SW 1271 (cell line): Measurements from ENCODE around the gene GALNT13.

Source experiments
- DNase-seq, 2 experiments: peaks; one replicate each; lab custom pipeline; 2025; lab: John Stamatoyannopoulos, UW

GALNT13 gene

DNA sequence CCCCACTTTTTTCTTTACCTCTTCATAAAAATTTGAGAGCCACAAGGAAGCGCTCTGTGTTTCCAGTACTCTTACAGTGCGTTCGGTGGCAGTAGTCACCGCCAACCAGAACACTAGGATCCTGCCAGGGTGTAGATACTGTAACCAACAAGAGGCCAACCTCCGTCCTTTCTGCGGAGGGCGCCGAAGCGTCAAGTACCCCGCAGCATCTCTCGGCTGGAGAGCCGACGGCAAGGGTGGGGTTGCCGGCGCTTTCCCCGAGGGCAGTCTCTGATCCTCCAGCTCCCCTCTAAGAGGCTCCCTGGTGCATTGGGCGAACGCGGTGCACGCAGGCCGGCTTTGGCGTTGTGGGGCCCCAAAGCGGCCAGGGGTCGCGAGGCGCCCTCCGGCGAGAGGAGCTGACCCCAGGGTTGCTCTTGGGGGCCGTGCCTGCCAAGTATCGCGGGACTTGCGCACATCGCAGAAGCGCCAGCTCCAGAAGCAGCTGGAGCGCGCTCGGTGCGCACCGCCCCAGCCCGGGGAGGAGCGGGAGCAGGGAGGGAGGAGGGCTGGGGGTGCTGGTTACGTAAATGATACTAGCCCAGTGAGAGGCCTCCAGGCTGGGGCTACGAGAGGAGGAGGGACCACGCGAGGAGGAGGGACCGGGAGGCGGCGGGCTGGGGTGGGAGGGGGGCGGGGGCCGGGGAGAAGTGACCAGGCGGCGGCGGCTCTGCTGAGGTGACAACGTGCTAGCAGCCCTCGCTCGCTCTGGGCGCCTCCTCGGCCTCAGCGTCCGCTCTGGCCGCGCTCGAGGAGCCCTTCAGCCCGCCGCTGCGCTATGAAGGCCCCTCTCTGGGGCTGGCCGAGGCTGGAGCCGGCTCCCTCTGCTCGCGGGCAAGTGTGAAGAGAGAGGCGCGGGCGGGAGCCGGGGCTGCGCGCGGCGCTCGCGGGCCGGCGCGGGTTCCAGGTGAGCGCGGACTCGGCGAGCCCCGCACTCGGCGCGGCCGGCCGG, at the start of gene GALNT13:
TSS of gene GALNT13 (plus strand) at position 692 of the 991 bp plus-strand sequence.
- peak; percentile 84 to 91 for DNase-seq

DNA sequence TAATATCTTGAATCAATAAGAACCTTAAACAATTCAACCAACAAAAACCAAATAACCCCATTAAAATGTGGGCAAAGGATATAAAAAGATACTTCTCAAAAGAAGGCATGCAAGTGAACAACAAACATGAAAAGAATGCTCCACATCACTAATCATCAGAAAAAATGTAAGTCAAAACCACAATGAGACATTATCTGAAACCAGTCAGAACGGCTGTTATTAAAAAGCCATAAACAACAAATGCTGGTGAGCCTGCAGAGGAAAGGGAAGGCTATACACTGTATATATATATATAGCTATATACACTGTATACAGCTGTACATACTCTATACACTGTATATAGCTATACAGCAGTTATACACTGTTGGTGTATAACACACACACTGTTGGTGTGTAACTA, 47.8 kb upstream of the GALNT13 start:
- DNase-seq = peak in 1 of 2 experiments; percentile 24

DNA sequence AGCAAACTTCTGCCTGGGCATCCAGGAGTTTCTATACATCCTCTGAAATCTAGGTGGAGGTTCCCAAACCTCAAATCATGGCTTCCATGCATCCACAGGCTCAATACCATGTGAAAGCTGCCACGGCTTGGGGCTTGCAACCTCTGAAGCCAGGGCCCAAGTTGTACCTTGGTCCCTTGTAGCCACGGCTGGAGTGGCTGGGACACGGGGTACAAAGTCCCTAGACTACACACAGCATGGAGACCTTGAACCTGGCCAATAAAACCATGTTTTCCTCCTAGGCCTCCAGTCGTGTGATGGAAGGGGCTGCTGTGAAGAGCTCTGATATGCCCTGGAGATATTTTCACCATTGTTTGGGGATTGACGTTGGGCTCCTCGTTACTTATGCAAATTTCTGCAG, 43.4 kb upstream of the GALNT13 start:
- no peak for DNase-seq

DNA sequence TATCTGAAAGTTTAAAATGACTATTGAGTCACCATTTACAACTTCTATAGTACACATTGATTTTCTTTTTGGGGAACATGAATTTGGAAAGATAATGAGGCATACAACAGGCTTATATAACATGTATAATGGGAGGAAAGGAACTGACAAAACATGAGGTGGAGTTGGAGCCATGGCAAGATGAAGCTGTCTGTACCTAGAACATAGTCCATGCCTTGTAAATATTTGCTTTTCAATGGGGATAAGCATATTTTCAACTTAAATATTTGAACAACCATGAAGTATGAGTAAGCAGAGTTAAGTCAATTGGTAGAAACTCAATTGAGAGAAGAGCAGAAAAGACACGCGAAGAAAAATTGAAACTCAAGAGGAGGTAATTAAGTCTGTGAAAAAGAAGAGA, 37.1 kb upstream of the GALNT13 start:
- DNase-seq = no peak

DNA sequence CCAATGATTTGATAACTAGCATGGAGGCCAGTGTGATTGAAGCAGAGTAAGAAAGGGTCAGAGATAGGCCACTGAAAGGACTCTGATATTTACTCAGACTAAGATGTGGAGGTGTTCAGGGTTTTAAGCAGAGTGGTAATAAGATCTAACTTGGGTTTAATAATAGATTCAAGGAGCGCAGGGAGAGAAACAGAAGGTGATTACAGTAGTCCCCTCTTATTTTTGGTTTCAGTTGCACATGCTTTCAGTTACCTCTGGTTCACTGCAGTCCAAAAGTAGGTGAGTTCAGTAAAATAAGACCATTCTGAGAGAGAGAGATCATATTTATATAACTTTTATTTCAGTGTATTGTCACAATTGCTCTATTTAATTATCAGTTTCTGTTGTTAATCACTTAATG, 13.5 kb upstream of the GALNT13 start:
- no peak for DNase-seq

DNA sequence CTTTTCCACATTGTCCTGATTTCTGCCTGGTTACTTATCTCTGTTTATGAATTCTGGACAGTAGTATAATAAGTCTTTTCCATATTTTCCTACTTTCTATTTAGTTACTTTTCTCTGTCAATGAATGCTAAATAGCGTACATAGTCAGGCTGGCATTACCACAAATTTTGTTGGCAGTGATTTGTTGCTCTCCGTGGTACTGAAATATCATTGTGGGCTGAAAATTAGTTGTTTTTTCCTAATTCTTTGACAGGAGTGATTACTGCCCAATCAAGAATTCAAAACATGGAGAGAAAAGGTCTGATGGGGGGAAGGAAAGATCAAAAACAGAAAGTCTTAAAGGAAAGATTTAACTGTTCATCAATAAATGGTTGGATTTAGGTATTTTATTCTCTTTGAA, 7.7 kb upstream of the GALNT13 start:
- DNase-seq = no peak

DNA sequence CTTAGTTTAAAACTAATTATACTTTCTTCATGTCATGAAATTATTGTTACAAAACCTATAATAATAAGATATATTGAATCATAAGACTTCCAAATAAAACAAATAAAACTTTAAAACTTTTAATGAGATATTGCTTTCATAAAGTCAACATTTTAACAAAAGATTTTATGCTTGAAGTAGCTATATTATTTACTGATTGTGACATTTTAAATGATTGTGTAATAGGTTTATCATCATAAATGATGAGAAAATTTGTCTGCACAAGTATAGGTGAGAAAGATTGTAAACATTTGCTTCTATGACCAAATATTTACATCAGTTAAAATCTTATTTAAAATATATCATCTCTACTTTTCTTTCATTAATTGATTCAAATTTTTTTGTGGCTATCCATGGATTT, 5.1 kb upstream of the GALNT13 start:
- DNase-seq = no peak

DNA sequence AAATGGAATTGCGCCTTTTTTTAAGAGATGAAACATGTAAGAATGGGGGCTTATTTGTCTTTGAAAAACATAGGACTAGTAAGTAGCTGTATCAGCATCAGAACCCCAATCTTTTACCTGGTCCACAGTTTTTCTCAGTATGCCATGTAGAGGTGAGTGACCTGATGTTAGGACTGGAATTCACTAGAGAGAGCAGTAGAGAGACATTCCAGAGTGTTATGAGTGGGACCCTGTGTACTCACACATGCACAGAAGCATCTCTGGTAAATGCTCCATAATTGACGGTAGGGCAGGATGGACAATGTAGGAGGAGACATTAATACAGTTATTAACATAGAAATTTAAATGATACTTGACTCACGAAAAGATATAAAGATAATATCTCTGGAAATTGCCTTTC, 1.4 kb upstream of the GALNT13 start:
- peak in 1 of 2 experiments; percentile 43 for DNase-seq

DNA sequence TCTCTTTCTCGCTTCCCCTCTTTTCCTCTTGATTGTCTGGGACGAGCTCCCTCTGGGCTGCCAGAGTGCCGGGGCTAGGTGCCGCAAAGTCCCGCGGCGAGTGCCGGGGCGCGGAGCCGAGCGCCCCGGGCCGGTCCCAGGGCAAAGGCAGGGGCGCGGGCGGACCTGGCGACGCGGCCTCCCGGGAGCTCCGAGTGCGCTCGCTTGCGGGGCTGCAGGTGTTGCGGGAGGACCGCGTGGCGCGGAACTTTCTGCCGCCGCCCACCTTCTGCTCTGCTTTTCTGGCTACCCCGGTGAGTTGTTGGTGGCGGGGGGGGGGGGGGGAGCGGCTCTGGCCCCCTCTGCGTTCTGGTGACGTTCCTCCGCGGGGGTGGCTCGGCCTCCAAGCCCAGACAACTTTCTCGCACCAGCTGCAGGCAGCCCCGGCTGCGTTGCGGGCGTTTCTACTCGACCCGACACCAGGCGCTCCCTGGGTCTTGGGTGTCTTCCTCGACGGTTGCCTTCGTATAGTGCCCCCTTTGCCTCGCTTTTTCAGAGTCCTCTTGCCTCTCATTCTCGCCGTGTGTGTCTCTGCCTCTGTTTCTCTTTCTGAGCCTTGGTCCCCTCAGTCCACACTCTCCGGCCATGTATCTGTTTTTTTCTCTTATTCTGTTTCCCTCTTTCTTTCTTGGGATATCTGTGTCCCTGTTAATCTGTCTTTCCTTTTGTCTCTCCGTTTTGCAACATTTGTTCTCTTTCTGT, 759 bp downstream of the GALNT13 start:
- DNase-seq = no peak

DNA sequence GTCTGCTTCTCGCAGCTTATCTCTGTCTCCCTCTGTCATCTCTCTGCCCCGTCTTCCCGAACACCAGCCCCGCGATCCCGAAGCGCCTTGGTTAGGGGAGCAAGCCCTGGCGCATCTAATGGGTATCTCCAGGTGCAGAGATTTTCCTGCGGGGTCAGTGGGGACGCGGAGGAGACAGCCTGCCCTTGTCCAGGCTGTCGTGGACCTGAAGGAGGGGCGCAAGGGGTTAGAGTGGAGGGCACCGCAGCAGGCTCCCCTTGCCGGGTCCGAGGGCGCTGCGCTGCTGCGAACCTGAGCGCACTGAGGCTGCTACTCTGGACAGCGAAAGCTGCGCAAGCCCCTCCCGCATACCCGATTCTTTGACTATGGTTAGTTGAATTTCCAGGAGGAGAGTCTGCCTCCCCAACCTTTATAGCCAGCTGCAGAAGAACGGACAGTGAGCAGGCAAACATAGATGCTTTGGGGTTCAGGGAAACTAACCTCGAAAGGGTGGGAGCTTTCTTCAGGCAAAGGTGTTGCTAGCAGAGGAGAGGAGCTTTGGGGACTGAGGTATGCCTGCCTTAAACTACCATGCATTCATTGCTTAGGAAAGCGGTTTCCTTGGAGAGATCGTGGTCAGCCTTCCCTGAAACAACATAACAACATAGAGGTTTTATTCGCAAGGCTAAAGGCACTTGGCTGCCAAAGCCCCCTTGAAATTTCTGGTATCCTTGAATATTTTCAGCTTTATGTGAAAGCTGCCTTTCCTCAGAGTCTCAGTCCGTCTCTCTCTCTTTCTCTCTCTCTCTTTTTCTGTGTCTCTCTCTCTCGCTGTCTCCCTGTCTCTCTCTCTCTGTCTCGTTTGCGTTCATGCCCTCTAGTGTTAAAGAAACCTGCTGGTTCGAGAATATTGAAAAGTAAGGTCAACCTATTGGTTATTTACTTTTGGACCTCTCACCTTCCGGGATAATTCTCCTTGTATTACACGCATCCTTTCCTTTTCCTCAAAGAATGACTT, 1.6 kb downstream of the GALNT13 start:
- no peak for DNase-seq

DNA sequence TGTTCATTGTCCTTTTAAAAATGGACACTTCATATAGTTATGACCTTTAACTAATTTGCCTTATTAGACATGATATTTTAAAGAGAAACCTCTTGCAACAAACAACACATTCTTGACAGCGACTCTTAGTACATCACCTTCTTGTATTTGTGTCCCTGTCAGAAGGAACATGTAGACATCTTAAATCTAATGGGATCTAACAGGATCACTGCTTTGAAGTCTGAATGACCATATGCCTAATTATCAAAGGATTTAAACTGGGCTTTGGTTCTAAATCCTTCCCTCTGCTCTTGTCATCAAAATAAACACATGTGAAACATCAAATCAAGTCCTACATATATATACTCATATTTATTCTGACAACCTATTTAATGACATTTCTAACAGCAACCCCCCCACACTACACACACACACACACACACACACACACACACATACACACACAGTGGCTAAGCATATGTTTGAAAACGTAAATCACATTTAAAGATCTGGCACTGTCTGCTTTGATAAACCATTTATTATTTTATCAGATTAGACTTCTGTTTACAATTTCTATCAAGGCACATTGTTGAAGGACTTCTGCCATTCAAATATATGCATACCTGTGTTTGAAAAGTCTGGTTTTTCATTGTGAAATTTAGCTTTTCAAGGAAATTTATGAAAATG, 4.2 kb downstream of the GALNT13 start:
- DNase-seq = no peak

DNA sequence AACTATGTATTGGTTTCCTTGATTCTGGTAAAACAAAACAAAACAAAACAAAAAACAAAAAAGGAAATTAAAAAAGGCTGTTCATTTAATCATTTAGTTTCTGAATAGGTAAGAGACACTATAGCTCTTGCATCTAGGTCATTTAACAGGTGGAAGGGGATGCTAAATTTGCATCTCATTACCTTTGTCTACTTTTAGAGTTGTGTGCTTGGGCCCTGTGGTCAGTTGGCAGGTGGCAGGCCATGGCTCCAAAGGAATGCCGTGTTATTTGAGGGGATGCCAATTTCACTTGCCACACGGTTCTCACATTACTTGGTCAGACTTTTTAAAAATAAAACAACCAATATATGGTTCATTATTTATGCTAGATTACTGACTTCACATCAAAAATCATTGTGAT, 9.2 kb downstream of the GALNT13 start:
- DNase-seq = no peak

DNA sequence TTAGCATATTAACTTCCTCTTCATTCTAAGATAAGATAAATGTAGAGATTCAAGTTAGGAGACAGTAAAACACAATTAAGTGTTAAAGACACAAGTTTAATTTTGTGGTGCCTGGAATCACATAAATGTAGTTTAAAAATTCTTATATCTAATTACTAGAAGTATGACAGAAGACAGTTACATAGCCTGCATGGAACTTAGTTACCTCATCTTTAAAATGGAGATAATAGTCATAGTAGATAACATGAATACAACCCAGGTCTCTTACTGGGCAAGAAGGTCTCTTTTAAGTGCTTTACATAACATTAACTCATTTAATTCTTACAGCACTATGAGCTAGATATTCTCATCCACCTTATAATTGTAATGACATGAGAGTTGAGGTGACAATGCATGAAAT, 15.1 kb downstream of the GALNT13 start:
- no peak for DNase-seq

DNA sequence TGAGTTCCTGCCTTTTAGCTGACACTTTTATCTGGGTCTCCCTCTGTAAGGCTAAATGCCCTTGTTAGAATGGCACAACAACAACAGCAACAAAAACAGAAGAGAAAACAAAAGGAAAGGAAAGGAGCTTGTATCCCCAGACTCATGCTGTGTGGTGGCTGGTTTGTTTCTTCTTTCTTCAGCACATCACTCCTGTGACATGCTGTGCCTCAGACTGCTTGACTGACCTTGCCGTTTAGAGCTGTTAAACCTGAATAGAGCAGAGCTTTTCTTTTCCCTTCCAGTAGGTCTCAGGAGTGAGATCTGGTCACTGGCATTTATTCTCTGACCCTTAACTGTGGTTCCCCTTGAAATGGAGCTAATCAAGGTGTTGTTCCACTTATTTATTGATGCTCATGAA, 18.9 kb downstream of the GALNT13 start:
- no peak for DNase-seq

DNA sequence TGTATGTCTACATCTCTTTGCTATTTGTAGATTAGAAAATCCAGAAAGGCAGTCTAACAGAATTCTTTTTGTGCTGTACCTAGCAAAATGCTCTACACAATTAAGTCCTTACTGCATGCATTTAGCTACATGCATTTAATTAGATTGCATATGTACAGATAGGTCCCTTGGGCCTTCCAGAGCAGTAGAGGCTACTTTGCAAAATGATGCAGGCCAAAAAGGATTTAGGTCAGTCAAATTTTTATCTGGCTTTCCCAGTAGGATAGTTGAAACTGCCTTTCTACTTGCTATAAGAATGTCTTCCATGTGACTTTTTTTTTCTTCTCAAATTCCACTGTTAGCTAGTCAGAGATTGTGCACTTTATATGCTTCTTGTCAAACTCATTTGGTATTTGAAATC, 19.3 kb downstream of the GALNT13 start:
- no peak for DNase-seq

DNA sequence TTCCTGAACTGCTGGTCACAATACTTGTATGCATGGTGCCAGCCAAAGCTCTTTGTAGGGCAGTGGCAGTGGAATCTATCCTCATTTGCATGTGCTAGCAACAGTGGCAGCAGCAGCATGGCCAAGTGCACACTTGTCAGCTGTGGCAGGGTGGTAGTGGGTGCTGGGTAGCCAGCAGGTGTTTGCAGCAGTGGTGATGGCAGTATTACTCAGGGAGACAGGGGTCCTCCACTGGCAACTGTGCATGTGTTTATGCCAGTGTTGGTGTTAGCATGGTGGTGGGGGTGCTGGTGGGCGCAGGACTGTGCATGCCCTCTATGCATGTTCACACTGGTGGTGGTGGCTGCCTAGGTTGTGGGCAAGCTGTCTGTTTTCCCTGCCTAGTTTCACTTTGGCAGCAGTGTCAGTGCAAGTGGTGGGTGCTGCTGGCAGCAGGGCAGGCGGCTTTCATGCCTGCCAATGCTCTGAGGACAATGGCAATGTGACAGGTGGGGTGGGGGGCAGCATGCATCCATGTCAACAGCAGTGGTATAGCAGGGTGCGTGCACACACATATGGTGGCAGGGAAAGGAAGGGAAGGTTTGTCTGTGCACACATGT, 41.2 kb downstream of the GALNT13 start:
- DNase-seq = no peak

DNA sequence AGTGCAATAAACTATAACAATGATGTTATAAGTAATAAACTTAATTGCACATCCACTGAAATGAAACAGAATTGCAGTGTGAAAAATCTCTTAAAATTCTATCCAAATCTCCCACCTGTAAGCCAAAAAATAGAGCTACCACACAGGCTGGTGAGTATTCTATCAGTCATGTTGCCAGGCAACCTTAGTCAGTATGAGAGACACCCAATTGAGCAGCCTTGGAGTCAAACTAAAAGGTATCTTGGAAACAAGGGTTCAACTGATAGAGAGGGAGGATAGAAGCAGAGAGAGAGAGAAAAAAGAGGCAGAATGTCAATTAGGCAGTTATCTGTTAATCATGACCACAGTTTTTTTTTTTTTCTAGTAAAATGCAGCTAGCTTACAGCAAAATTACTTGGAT, 45.8 kb downstream of the GALNT13 start:
- DNase-seq = no peak

DNA sequence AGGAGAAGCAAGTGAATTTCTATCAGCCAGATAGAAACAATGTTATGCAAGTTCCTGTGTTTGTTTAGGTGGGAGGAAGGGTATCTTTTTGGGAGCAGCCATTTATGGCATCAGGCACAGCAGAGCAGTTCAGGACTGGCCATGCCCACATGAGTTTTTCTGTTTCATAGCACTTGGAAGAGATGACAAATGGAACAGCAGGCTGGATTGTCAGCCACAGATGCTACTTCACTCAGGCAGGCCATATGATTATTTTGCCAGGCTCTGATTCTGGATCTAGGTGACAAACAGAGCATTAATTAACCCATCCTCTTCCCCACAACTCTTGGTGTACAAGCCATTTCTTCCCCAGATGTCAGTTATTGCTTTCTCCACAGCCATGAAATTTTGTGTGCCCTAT, 63.8 kb downstream of the GALNT13 start:
- DNase-seq = no peak

DNA sequence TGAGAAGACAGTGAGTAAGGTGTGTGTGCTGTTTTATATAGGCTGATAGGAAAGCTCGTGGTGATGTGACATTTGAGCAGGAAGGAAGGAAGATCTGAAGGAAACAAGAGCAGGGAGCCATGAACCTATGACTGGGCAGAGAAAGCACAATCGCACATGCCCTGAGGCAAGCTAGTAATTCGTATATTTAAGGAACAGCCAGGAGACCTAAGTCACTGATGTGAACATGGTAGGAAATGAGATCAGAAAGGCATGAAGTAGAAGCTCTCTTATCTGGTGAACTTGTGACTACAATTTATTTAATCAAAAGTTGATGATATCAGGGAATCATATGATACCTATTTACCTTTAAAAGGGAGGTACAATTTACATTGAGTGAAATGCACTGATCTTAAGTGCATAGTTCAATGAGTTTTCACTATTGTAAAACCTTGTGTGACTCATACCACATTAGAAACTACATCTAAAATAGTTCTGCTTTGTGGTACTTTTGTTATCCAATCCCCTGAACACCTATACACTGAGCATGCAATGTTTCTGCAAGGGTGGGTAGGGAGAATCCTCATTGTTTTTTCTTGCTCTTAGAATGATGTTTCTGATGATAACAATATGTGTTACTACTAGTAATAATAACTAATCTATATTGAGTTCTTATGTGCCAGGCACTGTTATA, 67.5 kb downstream of the GALNT13 start:
- peak in 1 of 2 experiments; percentile 2 for DNase-seq

DNA sequence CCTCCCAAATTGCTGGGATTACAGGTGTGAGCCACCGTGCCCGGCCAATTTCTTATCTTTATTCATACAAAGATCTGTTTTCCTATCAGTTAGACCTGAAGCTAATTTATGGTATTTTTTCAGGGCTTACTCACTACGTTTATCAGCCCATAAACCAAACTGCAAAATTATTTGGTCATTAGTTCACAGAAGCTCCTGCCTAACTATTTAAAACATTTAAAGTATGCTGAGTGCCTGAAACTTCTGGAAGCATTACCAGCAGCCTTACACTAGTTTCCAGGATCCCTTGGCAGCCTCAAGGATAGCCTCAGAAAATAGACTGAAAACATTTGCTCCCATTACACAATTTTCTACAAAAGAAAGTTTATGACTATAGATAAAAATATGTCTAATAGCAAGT, 68.8 kb downstream of the GALNT13 start:
- DNase-seq = peak in 1 of 2 experiments; percentile 53
